ENCODE data around the gene GCSAML.
"Not testable (repeated sequence)": the region's sequence is repeated elsewhere in the genome, so short reads cannot be mapped to it uniquely, and the experiment has no call there.

GCSAML gene

GRCh38 chr1:247548769-247549182, at the start of gene GCSAML:
GCSAML (plus strand) TSS chr1:247549134; CDS start chr1:247549192, 58 bp downstream.
- no peak for DNase-seq (ENCODE audit: low read depth)

- DNase-seq (ENCODE audit: low read depth), result no peak
These were observed 48.1 kb upstream of the GCSAML start for GRCh38 chr1:247500865-247501264.

DNA sequence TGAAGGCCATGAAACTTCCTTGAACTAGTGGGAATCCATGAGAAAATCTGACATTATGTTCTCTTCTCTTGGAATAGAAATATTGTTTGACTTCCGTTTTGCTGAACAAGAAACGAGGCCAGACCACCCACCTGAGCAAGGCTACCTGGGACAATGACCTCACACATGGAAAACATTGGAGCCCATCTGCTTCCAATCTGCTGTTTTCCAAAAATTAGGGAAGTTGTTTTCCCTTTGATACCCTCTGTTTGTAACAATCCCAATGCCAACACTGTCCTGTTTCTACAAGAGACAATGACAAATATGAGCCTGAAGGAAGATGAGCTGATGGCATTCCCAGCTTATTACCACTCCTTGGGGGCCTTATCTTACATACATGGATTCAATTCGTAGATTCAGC, 42.1 kb upstream of the GCSAML start:
- no peak for DNase-seq (ENCODE audit: low read depth)

DNA sequence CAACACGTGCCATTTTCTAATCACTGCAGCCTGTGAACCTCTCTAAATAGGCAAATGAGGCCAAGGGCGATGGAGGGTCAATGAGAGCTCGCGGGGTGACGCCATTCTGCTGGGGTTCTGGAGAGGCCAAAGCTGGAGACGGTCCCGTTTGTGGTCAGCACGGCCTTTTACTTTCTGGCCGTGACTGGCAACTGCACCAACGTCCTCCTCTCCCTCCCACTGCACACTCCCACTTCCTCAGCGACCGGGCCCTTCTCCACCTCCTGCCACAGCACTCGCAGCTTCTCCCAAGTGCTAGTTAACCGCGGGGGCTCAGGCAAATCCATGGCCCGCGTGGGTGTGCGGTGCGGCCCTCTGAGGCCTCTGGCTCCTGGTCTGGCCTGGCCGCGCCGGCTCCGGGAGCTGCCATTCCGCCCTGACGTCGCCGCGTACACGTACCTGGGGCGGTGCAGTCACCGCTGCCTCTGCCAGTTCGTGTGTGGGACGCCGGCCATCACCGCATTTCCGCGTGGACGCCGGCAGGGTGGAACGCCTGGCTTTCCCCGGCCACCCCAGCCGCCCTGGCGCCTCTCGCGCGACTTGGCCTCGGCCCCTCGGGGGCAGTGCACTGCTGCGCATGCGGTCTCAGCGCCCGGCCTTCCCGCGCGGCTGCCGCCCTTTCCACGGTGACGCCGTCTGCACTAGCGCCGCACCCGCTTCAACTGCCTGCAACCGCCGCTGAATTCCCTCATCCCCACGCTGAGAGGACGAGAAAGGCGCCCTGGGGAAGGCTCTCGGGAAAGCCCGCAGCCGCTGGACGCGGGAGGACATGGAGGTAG, 30.9 kb upstream of the GCSAML start:
- DNase-seq (ENCODE audit: low read depth), result peak; percentile 15

- no peak for DNase-seq (ENCODE audit: low read depth)
These were observed 30.4 kb upstream of the GCSAML start for GRCh38 chr1:247518613-247518891.

DNA sequence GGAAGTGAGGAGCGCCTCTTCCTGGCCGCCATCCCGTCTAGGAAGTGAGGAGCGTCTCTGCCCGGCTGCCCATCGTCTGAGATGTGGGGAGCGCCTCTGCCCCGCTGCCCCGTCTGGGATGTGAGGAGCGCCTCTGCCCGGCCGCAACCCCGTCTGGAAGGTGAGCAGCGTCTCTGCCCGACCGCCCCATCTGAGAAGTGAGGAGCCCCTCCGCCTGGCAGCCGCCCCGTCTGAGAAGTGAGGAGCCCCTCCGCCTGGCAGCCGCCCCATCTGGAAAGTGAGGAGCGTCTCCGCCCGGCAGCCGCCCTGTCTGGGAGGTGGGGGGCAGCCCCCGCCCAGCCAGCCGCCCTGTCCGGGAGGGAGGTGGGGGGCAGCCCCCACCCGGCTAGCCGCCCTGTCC, 27.0 kb upstream of the GCSAML start:
- not testable (repeated sequence) for DNase-seq (ENCODE audit: low read depth)

DNA sequence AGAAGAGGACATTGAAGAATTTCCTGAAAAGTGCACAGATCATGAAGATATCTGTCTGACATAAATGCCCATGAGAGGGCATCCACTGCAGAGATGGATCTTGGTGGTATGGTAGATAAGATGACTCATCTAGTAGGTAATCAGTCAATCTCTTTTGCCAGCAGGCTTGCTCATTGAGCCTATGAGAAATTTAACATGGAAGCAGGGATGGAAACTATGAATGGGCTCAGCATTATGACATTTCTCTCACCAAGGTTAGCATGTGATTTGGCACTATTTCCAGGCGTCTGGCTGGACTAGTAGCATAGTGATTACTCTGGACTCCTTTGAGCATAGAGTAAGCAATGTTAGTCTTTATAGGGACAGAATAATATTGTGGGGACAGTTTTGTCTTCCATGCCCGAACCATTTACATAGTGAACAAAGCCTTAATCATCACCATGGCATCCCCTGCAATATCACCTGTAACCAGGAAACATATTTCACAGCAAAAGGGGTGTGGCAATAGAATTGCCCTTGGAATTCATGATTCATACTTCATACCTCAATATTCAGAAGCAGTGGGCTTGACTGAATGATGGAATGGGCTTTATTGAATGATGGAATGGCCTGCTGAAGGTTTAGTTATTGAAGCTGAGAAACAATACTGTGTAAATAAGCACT, 20.0 kb upstream of the GCSAML start:
- no peak for DNase-seq (ENCODE audit: low read depth)

DNA sequence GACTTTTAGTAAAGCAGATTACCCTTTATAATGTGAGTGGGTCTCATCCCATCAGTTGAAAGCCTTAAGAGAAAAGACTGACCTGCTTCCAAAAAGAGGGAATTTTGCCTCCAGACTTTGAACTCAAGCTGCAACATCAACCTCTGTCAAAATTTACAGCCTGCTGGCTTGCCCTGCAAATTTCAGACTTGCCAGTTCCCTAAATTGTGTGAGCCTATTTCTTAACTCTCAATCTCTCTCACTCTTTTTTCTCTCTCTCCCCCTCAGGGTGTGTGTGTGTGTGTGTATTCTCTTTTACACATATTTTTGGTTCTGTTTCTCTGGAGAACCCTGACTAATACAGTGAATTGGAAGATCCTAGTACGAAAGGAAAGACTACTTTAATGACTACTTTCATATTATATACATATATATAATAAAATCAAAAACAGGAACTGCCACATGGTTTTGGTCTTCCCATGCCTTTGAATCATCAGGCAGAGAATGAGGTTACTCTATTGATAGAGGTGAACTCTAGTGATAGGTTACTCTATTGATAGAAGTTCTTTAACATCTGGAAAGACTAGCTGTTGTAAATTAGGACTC, 19.1 kb upstream of the GCSAML start:
- no peak for DNase-seq (ENCODE audit: low read depth)

DNA sequence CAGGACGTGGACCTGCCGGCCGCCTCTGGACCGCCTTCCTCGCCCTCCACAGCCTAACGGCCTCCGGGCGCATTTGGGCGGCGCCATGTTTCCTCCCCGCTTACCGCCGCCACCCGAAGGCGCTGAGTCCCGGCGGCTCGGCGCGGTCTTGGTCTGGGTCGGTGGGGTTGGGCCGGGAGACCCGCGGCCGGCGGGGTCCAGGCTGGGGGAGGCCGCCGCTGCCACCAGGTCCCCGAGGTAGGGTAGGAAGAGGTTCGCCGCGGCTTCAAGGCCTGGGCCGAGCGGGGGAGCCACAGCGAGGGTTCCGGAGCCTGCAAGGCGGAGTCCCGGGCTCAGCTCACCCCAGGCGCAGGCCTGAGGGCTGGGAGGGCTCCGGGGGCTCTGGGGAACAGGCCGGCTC, 18.1 kb upstream of the GCSAML start:
- no peak for DNase-seq (ENCODE audit: low read depth)

DNA sequence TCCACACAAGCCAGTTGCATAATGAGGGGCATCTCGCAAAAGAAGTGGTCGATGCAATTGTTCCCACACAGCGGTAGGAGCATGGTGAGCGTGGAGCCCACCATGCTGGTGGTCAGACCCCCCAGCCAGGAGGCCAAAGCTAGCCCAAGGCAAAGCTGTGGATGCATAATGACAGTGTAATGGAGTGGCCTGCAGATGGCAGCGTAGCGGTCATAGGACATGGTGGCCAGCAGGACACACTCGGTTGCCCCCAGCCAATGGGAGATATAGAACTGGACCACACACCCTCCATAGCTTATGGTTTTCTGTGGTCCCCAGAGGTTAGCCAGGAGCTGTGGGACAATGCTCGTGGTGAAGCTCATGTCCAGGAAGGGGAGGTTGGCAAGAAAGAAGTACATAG, 17.0 kb upstream of the GCSAML start:
- DNase-seq (ENCODE audit: low read depth), result no peak

GRCh38 chr1:247535402-247535801, 13.5 kb upstream of the GCSAML start:
- DNase-seq (ENCODE audit: low read depth), result no peak

DNA sequence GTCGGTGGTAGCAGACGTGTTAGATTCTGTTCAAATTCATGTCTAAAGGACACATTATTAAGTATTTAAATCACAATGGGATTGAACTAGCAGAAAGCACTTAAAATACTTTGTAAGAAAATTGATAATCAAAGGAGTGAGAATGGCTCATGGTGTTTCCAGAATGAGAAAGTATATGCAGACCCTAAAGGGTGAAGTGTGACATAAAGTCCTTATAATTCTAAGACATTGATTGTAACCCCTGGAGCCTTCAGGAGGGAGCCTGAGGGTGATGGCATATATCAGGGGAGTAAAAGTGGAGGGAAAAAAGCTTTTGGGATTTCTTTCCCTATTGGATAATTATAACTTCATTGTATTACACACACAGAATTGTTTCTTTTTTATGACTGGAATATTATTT, 12.6 kb upstream of the GCSAML start, which contains the start of gene OR2C3:
Gene OR2C3 (minus strand): TSS at position 101 of the 400 bp plus-strand sequence. CDS start 3,929 bp downstream, outside the sequence.
- no peak for DNase-seq (ENCODE audit: low read depth)

GRCh38 chr1:247538561-247538960, 10.4 kb upstream of the GCSAML start:
- DNase-seq (ENCODE audit: low read depth), result no peak

GRCh38 chr1:247539215-247539614, 9.7 kb upstream of the GCSAML start:
- DNase-seq (ENCODE audit: low read depth), result no peak

- no peak for DNase-seq (ENCODE audit: low read depth)
These were observed 8.4 kb upstream of the GCSAML start for GRCh38 chr1:247540581-247540980.

DNA sequence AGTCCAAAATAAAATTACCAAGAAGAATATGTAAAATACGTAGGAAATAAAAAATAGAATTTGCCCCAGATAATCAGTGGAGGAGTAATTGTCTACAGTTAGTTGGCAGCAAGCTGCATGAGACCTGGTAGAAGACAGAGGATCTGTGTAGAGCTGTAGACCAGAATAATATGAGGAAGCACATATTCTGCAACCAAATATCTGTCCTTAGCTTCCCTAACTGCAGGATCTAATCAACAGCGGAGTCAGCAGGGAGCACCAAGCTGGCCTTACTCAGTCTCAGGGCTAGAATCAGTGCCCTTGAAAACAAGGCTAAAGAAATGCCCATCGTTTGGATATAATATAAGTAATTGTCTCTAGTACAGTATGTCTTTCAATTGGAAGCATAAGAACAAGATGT, 6.1 kb upstream of the GCSAML start:
- DNase-seq (ENCODE audit: low read depth), result no peak

- DNase-seq (ENCODE audit: low read depth), result no peak
These were observed 842 bp upstream of the GCSAML start for GRCh38 chr1:247548092-247548491.

- no peak for DNase-seq (ENCODE audit: low read depth)
These were observed 2.8 kb downstream of the GCSAML start for GRCh38 chr1:247551721-247552120.

DNA sequence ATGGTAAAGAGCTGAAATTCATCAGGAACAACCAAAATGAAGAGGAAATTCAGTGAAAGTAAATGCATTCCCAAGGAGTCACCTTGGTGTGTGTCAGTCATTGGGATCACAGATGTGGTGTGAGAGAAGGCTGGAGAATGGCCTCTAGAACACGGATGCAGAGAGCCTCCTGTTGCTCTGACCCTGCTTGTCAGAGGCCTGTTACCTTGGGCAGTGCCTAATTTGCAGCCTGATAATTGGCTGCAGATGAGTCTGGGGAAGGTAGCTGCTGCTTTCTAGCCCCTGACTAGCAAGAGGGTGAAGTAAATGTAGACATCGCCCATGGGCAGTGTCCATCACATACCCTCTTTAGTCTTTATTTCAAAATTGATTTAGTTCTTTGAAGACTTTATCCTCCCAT, 3.3 kb downstream of the GCSAML start:
- no peak for DNase-seq (ENCODE audit: low read depth)

DNA sequence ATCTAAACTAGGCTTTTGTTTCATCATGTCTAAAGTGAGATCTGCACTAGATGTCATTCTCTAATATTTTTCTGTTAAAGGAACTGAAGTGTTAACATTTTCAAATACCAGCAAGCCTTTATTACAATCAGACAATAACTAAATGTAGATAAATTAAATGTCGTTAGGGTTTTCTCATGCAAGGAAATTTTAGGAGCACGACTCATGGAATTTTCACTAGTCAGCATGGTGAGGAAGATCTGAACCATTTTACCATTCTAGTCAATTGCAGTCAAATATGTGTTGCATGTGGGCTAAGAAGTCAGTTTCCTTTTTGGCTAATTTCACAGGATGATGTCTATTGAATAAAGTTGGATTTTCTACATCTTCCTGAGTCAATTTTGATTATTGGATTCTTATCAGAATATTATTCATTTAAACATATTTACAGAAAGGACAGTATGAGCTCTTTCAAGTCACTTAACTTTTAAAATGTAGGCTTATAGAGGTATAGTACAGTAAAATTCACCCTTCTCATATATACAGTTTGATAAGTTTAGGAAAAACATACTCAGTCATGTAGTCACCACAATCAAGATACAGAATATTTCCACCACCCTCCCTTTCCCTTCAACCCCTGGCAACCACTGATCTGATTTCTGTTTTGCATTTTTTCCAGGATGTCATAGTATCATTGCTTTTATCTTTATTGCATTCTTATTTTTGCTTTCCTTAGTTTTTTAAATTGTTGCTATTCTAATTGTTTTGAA, 9.2 kb downstream of the GCSAML start:
- no peak for DNase-seq (ENCODE audit: low read depth)

DNA sequence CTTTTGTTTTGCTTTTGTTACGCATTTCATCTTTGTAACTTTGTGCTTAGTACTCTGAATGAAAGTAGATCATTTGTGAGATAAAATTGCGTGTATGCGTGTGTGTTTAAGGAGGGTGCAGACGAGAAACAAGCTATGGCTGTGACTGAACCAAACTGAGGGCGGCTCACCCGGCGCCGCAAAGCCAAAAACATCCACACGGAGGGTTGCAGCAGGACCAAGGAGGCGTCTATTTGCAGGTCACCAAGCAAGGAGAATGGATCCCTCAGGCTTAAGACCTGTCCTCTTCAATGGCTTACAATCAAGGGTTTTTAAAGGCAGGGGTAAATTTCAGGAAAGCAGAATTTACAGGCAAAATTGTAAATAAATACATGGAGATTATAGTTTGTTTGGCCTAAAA, 12.8 kb downstream of the GCSAML start:
- no peak for DNase-seq (ENCODE audit: low read depth)

DNA sequence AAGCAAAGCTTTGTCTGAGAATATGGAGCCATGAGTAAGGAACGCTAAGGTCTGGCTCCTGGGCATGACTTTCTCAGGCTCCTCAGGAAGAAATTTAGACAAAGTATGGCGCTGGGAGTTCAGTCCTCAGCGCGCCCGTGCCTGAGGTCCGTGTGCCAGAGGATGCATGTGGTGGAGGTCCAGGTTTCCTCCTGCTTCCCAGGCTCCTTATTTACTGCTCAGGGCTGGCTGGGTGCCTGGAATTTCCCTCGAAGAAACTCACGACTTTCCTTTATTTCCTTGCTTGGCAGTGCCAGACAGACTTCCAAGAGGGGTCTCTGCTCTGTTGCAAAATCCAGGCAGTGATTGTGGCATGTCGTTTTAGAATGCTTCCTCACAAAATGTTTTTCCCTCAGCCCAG, 13.3 kb downstream of the GCSAML start:
- no peak for DNase-seq (ENCODE audit: low read depth)

GRCh38 chr1:247574236-247574635, 25.3 kb downstream of the GCSAML start:
- DNase-seq (ENCODE audit: low read depth), result no peak

Data from activated T-cell treated with anti-CD3 and anti-CD28 coated beads for 48 hours (primary cell).